MM.1S (cell line): ENCODE measurements around the gene TERT.

Source experiments
- DNase-seq: peaks from one replicate; pipeline ENCODE4 v3.0.0-alpha.2; 2015
- H2AFZ ChIP-seq: fragments of 300-600 bp; sonication (generic); 2 replicates; pipeline ENCODE4 v1.6.0; 2016; ENCODE audit warnings: antibody characterized with exemption, low read length
- H3F3A ChIP-seq: fragments of 300-600 bp; sonication (generic); 2 replicates; pipeline ENCODE4 v1.6.1; 2016; ENCODE audit warnings: mild to moderate bottlenecking, antibody characterized with exemption, low read length, moderate library complexity, mixed read lengths; ENCODE audit not compliant: insufficient read depth
- H3K27ac ChIP-seq: fragments of 300-600 bp; sonication (generic); 2 replicates; pipeline ENCODE4 v1.5.1; 2016; ENCODE audit warnings: mild to moderate bottlenecking, low read length
- H3K27me3 ChIP-seq: fragments of 300-600 bp; sonication (generic); replicated peaks from 2 replicates; pipeline ENCODE4 v1.6.0; 2016; ENCODE audit warnings: low read length; ENCODE audit not compliant: insufficient read depth
- H3K36me3 ChIP-seq: fragments of 300-600 bp; sonication (generic); replicated peaks from 2 replicates; pipeline ENCODE4 v1.6.1; 2016; ENCODE audit warnings: mild to moderate bottlenecking, low read length, mixed read lengths; ENCODE audit not compliant: insufficient read depth
- H3K4me1 ChIP-seq: fragments of 300-600 bp; sonication (generic); 2 replicates; pipeline ENCODE4 v1.6.1; 2016; ENCODE audit warnings: low read length, mixed read lengths
- H3K4me2 ChIP-seq: fragments of 300-600 bp; sonication (generic); 2 replicates; pipeline ENCODE4 v1.6.0; 2016; ENCODE audit warnings: low read depth, low read length
- H3K4me3 ChIP-seq: fragments of 300-600 bp; sonication (generic); 2 replicates; pipeline ENCODE4 v1.5.1; 2016; ENCODE audit warnings: low read length, mixed read lengths
- H3K79me2 ChIP-seq: fragments of 300-600 bp; sonication (generic); 2 replicates; pipeline ENCODE4 v1.6.1; 2016; ENCODE audit warnings: mixed run types, low read length, mixed read lengths
- H3K9ac ChIP-seq: fragments of 300-600 bp; sonication (generic); 2 replicates; pipeline ENCODE4 v1.6.1; 2016; ENCODE audit warnings: low read length, mixed read lengths
- H3K9me2 ChIP-seq: fragments of 300-600 bp; sonication (generic); replicated peaks from 2 replicates; pipeline ENCODE4 v1.6.1; 2016; ENCODE audit warnings: mild to moderate bottlenecking, low read length, mixed read lengths; ENCODE audit not compliant: insufficient read depth
- H3K9me3 ChIP-seq: fragments of 300-600 bp; sonication (generic); replicated peaks from 2 replicates; pipeline ENCODE4 v1.6.1; 2016; ENCODE audit warnings: mild to moderate bottlenecking, low read length, mixed read lengths; ENCODE audit not compliant: insufficient read depth
- H4K20me1 ChIP-seq: fragments of 300-600 bp; sonication (generic); 2 replicates; pipeline ENCODE4 v1.6.1; 2016; ENCODE audit warnings: mild to moderate bottlenecking, low read length, moderate library complexity, mixed read lengths; ENCODE audit not compliant: insufficient read depth
- CTCF ChIP-seq: fragments of 300-600 bp; sonication (generic); IDR thresholded peaks from 2 replicates; pipeline ENCODE4 v1.5.1; 2016; ENCODE audit warnings: antibody characterized with exemption, low read length, mixed read lengths
- EZH2 ChIP-seq: fragments of 300-600 bp; sonication (generic); optimal IDR thresholded peaks from 2 replicates; pipeline ENCODE3; 2017; ENCODE audit warnings: low read depth, mild to moderate bottlenecking, antibody characterized with exemption, low read length, mixed read lengths
- EZH2phosphoT487 ChIP-seq: fragments of 300-600 bp; sonication (generic); IDR thresholded peaks from 2 replicates; pipeline ENCODE4 v1.6.1; 2018; ENCODE audit warnings: antibody characterized with exemption, low read length

TERT gene

GRCh38 chr5:1336749-1337488 lies 42.1 kb upstream of the TERT start:
- Histone ChIP-seq H3K4me3 (no peak overlapping the region), H3K4me1 (peaks cover 61% of the 10 kb centered on the region)

GRCh38 chr5:1336106-1336561 lies 41.3 kb upstream of the TERT start:
- no peak overlapping the region for H2AFZ ChIP-seq
- H3K9me3 ChIP-seq: no peaks in the 10 kb centered on the region
- H3K4me2 ChIP-seq: peak overlapping the region; percentile 34; the same call in 1 of the 2 replicates
- H3K9me2 ChIP-seq: no peaks in the 10 kb centered on the region
- peak; percentile 93 for DNase-seq
- H3K36me3 ChIP-seq: peaks cover 75% of the 10 kb centered on the region
- H3K9ac ChIP-seq: peak overlapping the region; percentile 46
- peaks cover 61% of the 10 kb centered on the region for H3K4me1 ChIP-seq
- H3K27me3 ChIP-seq: no peaks in the 10 kb centered on the region
- TF ChIP-seq EZH2 (no peak), EZH2phosphoT487 (no peak), CTCF (peak; percentile 17; the same call in 1 of the 2 replicates)
- peaks cover 12% of the 10 kb centered on the region for H4K20me1 ChIP-seq
- H3K4me3 ChIP-seq: no peak overlapping the region
- peaks cover 69% of the 10 kb centered on the region for H3F3A ChIP-seq
- H3K27ac ChIP-seq: peak overlapping the region; percentile 90
- peaks cover 100% of the 10 kb centered on the region for H3K79me2 ChIP-seq

More at GRCh38 chr5:1336749-1337488, 42.1 kb upstream of the TERT start:
- peaks cover 10% of the 10 kb centered on the region for H4K20me1 ChIP-seq
- H3K79me2 ChIP-seq: peaks cover 100% of the 10 kb centered on the region
- peak overlapping the region; percentile 34 for H3K4me2 ChIP-seq
- H3F3A ChIP-seq: peaks cover 70% of the 10 kb centered on the region
- H3K9me3 ChIP-seq: no peaks in the 10 kb centered on the region
- no peaks in the 10 kb centered on the region for H3K9me2 ChIP-seq
- no peak overlapping the region for H2AFZ ChIP-seq
- TF ChIP-seq EZH2: no peak
- no peak for TF ChIP-seq EZH2phosphoT487
- no peak for TF ChIP-seq CTCF
- H3K27ac ChIP-seq: peak overlapping the region; percentile 90
- H3K9ac ChIP-seq: peak overlapping the region; percentile 46
- peaks cover 72% of the 10 kb centered on the region for H3K36me3 ChIP-seq
- no peaks in the 10 kb centered on the region for H3K27me3 ChIP-seq
- DNase-seq: peak; percentile 47

GRCh38 chr5:1335540-1336095 lies 40.8 kb upstream of the TERT start:
- H3K4me3 ChIP-seq: no peak overlapping the region
- TF ChIP-seq CTCF: no peak
- no peak for TF ChIP-seq EZH2phosphoT487
- TF ChIP-seq EZH2: no peak
- DNase-seq: no peak
- no peak overlapping the region for H2AFZ ChIP-seq
- peak overlapping the region; percentile 23; the same call in 1 of the 2 replicates for H3K4me2 ChIP-seq
- peaks cover 63% of the 10 kb centered on the region for H3K4me1 ChIP-seq
- H3F3A ChIP-seq: peaks cover 72% of the 10 kb centered on the region
- peak overlapping the region; percentile 90 for H3K27ac ChIP-seq
- no peaks in the 10 kb centered on the region for H3K9me2 ChIP-seq
- H3K79me2 ChIP-seq: peaks cover 100% of the 10 kb centered on the region
- peaks cover 17% of the 10 kb centered on the region for H4K20me1 ChIP-seq
- peak overlapping the region; percentile 36 for H3K9ac ChIP-seq
- H3K27me3 ChIP-seq: no peaks in the 10 kb centered on the region
- peaks cover 77% of the 10 kb centered on the region for H3K36me3 ChIP-seq
- H3K9me3 ChIP-seq: no peaks in the 10 kb centered on the region
